Forelimb muscle (tissue), 1 donor: ENCODE data around the gene FLCN. TPM values are rescaled to one million over a fixed set of nuclear protein-coding genes. Genes with fewer than 3 reads are reported as not detected.

Source experiments
- DNase-seq: peaks from one replicate; pipeline ENCODE4 v3.0.0-alpha.2; 2013; ENCODE audit warnings: low read depth
- polyA plus RNA-seq: library from polyadenylated mRNA; unstranded; fragments of 120-200 nt; gene quantifications from one replicate; pipeline ENCODE4 v1.2.1, GENCODE V29; 2013; ENCODE audit not compliant: insufficient read length

Gene FLCN
- polyA plus RNA-seq, 1 donor, result 25.4 TPM

DNA sequence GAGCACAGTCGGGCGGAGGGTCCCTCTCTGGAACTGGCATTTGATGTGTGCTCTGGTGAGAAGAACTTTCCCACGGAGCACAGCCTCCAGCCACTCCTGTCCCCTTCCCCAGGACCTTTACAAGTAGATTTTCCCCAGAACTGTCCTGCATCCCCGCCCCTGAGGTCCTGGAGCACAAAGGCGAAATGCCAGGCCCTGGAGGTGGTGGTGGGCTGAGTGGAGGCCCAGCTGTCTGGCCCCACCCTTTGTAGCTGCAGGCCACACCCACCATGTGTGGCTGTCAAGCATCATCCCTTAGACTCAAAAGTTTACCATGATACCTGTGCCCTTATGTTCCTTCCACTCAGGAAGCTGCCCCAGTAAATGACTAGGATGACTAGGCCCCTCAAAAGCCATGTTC, 68.6 kb downstream of the FLCN start:
- DNase-seq, result no peak

DNA sequence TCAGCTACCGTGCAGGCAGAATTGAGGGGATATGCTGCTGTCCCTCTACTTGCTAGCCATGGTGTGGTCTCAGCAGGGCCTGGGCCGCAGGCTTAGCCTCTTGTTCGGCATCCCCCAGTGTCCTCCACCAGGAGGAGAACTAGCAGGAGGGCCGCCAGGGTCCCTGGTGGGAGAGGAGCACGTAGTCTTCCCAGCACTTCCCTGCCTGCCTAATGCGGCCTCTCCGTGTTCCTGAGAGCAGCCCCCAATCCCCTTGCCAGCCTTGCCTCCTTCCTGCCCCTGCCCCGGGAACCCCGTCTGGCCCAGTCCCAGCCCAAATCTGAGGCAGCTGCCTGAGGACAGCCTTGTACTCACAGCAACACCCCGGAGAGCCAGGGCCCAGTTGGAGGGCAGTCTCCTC, 69.0 kb downstream of the FLCN start:
- no peak for DNase-seq

DNA sequence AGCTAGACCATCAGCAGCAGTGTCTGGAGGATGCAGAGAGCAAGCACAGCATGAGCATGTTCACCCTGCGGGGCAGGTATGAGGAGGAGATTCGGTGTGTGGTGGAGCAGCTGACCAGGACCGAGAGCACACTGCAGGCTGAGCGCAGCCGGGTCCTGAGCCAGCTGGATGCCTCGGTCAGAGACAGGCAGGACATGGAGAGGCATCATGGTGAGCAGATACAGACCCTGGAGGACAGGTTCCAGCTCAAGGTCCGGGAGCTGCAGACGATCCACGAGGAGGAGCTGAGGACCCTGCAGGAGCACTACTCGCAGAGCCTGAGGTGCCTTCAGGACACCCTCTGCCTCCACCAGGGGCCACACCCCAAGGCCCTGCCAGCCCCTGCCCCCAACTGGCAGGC, 69.6 kb downstream of the FLCN start:
- DNase-seq, result no peak

DNA sequence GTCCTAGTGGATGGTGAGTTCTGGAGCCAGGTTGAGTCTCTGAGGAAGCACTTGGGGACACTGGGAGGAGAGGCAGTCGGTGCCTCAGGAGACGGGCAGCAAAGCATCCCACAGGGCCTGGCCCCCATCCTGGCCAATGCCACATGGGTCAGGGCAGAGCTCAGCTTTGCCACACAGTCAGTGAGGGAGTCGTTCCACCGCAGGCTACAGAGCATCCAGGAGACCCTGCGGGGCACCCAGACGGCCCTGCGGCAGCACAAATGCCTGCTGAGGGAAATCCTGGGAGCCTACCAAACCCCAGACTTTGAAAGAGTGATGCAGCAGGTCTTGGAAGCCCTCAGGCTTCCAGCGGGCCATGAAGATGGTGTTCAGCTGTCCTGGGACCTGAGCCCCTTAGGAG, 70.5 kb downstream of the FLCN start:
- DNase-seq, result no peak

DNA sequence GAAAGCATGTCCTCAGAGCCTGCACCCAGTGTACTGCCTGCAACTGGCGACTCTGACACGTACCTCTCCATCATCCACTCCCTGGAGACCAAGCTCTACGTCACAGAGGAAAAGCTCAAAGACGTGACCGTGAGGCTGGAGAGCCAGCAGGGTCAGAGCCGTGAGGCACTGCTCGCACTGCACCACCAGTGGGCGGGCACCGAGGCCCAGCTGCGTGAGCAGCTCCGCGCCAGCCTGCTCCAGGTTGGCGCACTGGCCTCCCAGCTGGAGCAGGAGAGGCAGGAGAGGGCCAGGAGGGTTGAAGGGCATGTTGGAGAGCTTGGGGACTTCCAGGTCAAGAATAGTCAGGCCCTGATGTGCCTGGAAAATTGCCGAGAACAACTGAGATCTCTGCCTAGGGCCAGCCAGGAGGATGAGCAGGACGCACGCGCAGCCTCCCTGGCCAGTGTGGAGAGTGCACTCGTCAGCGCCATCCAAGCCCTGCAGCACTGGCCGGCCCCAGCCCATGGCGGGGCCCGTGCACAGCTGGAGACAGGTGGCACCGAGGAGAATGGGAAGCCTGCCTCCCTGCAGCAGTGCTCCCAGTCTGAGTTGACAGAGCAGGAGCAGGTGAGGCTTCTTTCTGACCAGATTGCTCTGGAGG, 71.2 kb downstream of the FLCN start:
- DNase-seq, result no peak

DNA sequence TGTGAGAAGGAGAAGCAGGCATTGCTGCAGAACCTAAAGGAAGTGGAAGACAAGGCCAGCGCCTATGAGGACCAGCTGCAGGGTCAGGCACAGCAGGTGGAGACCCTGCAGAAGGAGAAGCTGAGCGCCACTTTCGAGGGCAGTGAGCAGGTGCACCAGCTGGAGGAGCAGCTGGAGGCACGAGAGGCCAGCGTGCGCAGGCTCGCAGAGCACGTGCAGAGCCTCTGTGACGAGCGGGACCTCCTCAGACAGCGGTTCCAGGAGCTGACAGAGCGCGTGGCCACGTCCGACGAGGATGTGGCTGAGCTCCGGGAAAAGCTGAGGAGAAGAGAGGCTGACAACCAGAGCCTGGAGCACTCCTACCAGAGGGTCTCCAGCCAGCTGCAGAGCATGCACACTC, 72.3 kb downstream of the FLCN start:
- DNase-seq, result no peak

DNA sequence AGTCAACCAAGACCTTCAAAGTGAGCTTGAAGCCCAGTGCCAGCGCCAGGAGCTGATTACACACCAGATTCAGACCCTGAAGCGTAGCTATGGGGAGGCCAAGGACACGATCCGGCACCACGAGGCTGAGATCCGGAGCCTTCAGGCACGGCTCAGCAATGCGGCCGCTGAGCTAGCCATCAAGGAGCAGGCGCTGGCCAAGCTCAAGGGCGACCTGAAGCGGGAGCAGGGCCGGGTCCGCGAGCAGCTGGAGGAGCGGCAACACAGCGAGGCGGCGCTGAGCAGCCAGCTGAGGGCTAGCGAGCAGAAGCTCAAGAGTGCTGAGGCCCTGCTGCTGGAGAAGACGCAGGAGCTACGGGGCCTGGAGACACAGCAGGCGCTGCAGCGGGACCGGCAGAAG, 72.8 kb downstream of the FLCN start:
- no peak for DNase-seq

Other genes with a start within 250 kb of the FLCN start
- gene MPRIP, start 194.7 kb downstream of the FLCN start, polyA plus RNA-seq, result 205 TPM
- gene PLD6, start 30.8 kb downstream of the FLCN start, polyA plus RNA-seq, result 3.7 TPM
- gene COPS3, start 44.1 kb upstream of the FLCN start, polyA plus RNA-seq, result 76.9 TPM
- gene NT5M, start 66.2 kb upstream of the FLCN start, polyA plus RNA-seq, result 7.5 TPM
- gene MED9, start 239.8 kb upstream of the FLCN start, polyA plus RNA-seq, result 15.9 TPM